Measurements from ENCODE around the gene AMMECR1. TPM values are rescaled to one million over a fixed set of nuclear protein-coding genes. Genes with fewer than 3 reads are reported as not detected.

The AMMECR1 gene
- total and polyA plus RNA-seq, 2 of the 13 experiments (the other 11 are each of a cell fraction or from before 2014, with no cell fraction given) = 3.1 to 7.5 TPM

GRCh38 chrX:110251526-110251925 is 66.4 kb downstream of the AMMECR1 start:
- Histone ChIP-seq H3K4me2 (ENCODE audit: low read depth, low read length) (no peak overlapping the region), H3K4me3 (replicated peaks in 1 of 3; ENCODE audit: insufficient read depth in 1 of 3, low read depth in 2 of 3, low read length in 3 of 3) (no peak overlapping the region), H3K36me3 (replicated peaks in 1 of 2; ENCODE audit: control insufficient read depth in 1 of 2, insufficient read depth in 2 of 2, low read length in 2 of 2) (no peaks in the 10 kb centered on the region), H3K9me3 (ENCODE audit: low read length) (no peaks in the 10 kb centered on the region), H4K20me1 (ENCODE audit: insufficient read depth, low read length) (no peaks in the 10 kb centered on the region), H3K9ac (ENCODE audit: insufficient read depth, low read depth, low read length) (no peak overlapping the region), H3K79me2 (ENCODE audit: insufficient read depth, low read length) (no peaks in the 10 kb centered on the region), H3K27me3 (ENCODE audit: control insufficient read depth in 1 of 2, insufficient read depth in 2 of 2, low read length in 2 of 2) (no peaks in the 10 kb centered on the region), H3K27ac (ENCODE audit: extremely low read length, insufficient read depth, low read length) (no peak overlapping the region), H3K4me1 (ENCODE audit: insufficient read depth, low read length) (no peaks in the 10 kb centered on the region), H2AFZ (ENCODE audit: low read length) (no peak overlapping the region)
- FAIRE-seq (no peak), ATAC-seq (no peak), DNase-seq (ENCODE audit: low spot score) (no peak)
- in situ Hi-C loops (cut with HindIII; ENCODE audit: extremely low pct_ligation_motif_present, low pct_unique_long_range_greater_than_20kb) = no loop called here
- 90% methylated on average over 1 of the region's 1 CpG for WGBS (ENCODE audit: low lambda C conversion rate)
- TF ChIP-seq ZNF773 (CRISPR knock-in tag; IDR thresholded peaks at IDR 0.05; ENCODE audit: borderline replicate concordance) = no peak
- no peak for TF ChIP-seq CEBPB (IDR thresholded peaks at IDR 0.05; ENCODE audit: borderline replicate concordance, low read depth, low read length)
- no peak for TF ChIP-seq NFATC3 (CRISPR knock-in tag; IDR thresholded peaks at IDR 0.05)
- no peak for TF ChIP-seq MED13 (CRISPR knock-in tag; IDR thresholded peaks at IDR 0.05)
- no peak for TF ChIP-seq YY1 (IDR thresholded peaks at IDR 0.05; ENCODE audit: insufficient read depth, insufficient replicate concordance, low read depth, low read length)
- TF ChIP-seq ZNF572 (CRISPR knock-in tag; IDR thresholded peaks at IDR 0.05) = no peak
- TF ChIP-seq TBP (CRISPR knock-in tag; IDR thresholded peaks at IDR 0.05) = no peak
- TF ChIP-seq MLLT10 (CRISPR knock-in tag; IDR thresholded peaks at IDR 0.05) = no peak
- no peak for TF ChIP-seq ZNF383 (CRISPR knock-in tag; IDR thresholded peaks at IDR 0.05; ENCODE audit: borderline replicate concordance)
- no peak for TF ChIP-seq CBX2 (IDR thresholded peaks at IDR 0.05; ENCODE audit: low read depth, low read length)
- TF ChIP-seq CBX2 (CRISPR knock-in tag; IDR thresholded peaks at IDR 0.05; ENCODE audit: low read depth) = no peak
- TF ChIP-seq EEA1 (CRISPR knock-in tag; IDR thresholded peaks at IDR 0.05; ENCODE audit: borderline replicate concordance) = no peak
- intact Hi-C loops (cut with micrococcal nuclease; ENCODE audit: unreplicated experiment) = no loop called here
- POLR2A ChIA-PET = no interaction called here
- CTCF ChIA-PET (ENCODE audit: low intra/inter-chr PET ratio, low total read pairs) = no interaction called here
- BruUV-seq (replicated peaks) = no TSS peak

All from HepG2 (cell line).